Limb (tissue), 2 donors: ENCODE measurements around the gene TMEM108.

Experiments
- DNase-seq, 2 donors: peaks; one replicate each; pipeline ENCODE4 v3.0.0-alpha.2; 2016; ENCODE audit errors: extremely low spot score in 2 of 2

Gene TMEM108

DNA sequence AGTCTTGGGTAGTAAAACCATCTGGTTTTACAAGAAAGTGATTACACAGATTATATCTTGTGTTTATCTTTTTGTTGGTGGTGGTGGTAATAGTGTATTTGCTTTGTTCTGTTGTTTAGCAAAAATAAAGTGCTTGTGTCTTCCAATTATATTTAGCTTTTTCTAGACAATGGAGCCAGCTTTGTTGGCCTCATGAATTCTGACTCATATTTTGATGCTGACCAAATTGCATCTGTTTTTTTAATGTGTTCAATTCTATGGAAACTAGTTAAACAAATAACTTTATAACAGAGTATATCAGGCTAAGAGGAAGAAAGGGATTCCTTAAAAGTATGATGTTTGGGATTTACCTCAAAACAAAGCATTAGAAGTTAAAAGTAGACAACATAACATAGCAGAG lies 292.3 kb downstream of the TMEM108 start:
- no peak for DNase-seq

GRCh38 chr3:133354721-133355120 lies 316.5 kb downstream of the TMEM108 start:
- DNase-seq = no peak

DNA sequence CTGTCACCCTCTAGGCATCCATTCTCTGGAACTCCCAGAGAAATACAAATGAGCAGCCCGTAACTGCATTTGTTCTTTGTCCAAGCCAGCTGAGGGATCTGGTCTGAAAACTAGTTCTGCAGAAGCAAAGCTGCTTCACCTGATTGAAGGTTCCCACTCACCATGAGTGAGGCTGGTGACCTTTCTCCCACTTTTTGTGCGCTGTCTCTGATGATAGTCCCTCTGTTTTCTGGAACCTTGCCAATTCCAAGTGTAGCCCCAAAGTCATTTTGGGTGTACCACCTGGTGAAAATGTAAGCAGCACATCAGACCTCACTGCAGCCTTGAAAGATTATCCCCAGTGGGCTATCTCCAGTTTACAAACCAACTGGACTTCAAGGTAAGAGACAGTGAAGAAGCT lies 322.3 kb downstream of the TMEM108 start:
- DNase-seq = no peak

DNA sequence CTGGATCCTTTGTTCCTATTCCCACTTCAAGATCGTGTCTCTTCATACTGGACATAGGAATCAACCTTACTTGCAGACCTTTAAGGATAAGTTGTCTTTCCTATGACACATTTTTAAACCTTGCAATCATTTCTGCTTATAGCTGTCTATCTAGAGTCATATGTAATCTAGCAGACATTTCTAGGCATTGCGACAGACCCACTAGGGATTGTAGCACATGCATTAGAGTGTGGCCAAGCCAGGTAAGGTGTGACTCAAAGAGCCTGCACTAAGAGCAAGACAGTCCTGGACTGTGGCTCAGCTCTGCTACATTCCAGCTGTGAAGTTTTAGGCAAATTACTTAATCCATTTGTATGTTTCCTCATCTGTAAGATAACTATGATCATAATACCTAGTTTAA lies 322.8 kb downstream of the TMEM108 start:
- no peak for DNase-seq

GRCh38 chr3:133361435-133361834 lies 323.2 kb downstream of the TMEM108 start:
- DNase-seq = no peak

GRCh38 chr3:133362539-133362938 lies 324.3 kb downstream of the TMEM108 start:
- no peak for DNase-seq

DNA sequence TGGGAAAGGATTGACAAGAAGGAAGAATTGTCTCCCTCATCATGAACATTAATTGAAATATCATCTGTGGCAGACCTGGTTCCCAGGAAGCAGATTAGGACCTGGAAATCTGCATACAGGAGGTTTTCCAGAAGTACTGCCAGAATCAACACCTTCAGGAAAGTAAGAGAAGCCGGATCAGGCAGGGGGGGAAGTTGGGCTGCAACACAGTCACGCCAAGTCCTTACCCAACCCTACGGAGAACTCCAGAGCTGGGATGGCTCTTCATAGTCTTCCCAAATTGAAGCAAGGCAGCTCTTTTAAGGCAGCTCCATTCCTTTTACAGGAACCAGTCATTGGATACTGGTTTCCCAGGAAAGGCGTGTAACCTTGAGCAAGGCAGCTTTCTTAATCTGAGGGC lies 326.5 kb downstream of the TMEM108 start:
- no peak for DNase-seq

DNA sequence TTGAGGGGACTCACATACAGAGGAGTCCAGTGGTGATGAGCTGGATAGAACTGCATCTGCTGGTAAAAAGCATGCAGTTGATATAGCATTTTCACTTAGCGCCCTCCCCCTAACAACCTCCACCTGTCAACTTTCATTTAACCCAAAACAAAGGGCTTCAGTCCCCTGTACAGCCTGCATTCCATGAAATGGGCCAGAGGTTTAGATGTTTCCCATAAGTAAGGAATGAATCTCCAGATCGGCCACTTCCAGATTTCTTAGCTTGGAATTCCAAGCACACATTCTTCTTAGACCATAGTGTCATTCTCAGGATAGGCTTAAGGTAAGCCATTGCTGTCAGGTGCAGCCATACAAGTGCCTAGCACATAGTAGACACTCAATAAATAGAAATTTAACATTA lies 328.7 kb downstream of the TMEM108 start:
- no peak for DNase-seq

DNA sequence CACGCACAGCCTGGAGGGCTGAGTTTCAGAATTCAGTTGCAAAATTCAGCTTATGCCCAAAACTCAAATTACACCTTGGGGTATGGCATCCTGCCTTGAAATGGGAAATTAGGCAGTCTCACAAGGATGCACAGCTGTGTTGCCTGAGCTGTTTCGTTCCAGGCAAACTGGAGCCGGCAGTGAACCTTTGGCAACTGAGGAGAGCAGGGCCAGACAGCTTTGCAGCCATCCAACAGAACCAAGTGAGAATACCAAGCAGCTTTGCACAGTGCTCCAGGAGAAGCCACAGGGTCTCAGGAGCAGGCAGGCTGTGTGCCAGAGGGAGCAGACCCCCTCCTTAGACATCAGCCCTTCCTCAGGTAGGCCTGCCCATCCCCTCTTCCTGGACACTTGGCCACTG lies 329.2 kb downstream of the TMEM108 start:
- no peak for DNase-seq

DNA sequence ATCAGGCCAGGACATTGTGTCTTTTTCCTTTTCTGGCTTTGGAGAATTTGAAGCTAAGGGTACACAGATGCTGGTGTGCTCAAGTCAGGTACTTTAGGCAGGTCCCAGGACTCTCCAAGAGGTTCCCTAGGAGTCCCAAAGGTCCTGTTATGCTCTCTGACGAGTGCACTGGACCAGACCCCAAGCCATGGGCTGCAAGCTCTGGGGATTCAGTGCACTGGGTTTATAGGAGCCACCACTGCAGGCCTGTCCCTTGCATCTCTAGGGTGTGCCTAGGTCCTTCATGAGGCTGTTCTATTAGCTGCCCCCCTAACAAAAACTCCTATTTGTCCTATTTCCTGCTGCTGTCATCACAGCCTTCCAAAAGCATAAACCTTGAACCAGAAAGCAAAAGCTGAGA lies 329.8 kb downstream of the TMEM108 start:
- no peak for DNase-seq

- no peak for DNase-seq
Observed at GRCh38 chr3:133368371-133369067, 330.3 kb downstream of the TMEM108 start.

DNA sequence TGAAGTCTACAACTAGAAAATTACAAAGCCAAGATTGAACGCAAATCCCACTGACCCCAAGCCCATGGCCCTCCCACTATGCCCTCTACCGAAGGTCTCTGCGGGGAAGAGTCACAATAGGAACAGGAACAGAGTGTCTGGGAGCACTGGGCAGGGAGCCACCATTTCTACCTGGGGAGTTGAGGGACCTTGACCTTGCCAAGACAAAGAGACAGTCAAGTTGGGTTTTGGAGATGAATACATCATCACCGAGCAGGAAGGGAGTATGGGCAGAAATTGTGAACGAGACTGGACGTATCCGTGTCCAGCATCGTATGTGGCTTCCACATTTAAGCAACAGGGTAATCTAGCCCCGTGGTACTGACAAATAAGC lies 330.9 kb downstream of the TMEM108 start:
- DNase-seq = no peak

DNA sequence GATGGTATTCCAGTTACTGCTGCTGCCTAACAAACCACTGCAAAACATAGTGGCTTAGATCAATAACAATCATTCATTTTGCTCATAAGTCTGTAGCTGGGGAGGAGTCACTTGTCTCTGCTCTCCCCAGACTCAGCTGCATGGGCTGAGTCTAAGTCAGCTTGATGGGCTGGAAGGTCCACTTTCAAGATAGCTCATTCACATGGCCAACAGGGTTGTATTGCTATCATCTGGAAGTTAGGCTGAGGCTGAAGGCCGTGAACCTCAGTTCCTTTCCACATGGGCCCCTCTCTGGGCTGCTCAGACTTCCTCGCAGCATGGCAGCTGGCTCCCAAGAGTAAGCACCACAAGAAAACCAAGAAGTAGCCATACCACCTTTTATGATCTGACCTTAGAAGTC lies 333.0 kb downstream of the TMEM108 start:
- DNase-seq = no peak

DNA sequence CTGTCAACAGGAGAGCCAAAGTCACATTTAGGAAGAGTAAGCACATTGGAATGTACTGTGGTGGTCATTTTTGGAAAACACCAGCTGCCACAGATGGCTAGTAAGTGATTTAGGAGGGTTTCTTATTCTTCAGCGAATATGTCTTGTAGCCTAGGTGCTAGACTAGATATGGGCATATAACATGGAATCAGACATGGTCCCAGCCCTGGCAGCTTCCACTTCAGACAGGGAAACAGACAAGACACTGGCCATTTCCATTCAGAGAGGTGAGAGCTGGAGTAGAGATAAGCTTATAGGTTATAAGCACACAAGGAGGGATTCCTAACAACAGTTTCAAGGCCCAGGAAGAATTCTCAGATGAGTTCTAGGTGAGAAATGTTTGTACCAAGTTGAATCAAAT lies 333.5 kb downstream of the TMEM108 start:
- DNase-seq = no peak

DNA sequence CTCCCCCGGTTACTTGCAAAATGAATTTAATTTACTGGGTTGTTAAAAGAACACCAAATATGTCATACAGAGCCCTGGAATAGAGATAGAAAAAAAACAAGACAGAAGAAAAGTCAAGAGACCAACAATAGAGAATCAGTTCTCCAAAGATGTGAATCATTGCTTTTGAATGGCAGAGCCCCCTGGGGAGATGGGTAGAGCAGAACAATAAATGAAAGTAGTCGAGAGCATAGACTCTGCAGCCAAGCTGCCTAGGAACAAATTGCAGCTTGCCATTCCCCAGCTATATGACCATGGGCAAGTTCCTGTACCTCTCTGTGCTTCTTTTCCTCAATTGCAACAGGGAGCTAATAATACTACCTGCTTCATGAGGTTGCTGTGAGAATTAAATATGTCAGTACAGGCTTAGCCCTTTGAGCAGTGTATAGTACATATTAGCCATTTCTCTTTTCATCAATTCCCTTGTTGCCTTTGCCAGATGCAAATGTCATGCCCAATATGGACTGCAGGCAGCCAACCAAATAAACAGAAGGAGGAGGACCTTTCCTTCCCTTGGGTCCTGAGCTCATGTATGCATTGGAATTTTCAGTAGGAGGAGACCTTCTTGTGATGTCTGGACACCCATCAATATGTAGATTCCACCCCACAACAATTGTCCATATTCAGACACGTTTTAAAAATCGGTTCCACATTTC lies 336.7 kb downstream of the TMEM108 start:
- no peak for DNase-seq

DNA sequence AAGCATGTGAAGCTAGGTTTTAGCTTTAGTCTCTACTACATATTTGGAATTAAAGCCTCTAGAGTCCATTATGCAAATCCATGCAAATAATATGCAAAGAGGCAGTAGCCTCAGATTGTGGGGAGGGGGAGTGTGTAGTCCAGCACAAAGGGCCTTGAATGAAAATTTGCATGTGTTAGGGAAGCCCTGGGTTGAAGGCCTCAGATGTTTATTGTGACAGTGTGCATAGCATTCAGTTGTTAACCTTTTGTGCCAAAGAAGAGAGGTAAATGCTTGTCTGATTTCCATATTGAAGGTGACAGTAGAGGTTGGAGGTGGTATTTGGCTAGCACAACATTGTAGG lies 337.2 kb downstream of the TMEM108 start:
- no peak for DNase-seq

GRCh38 chr3:133376810-133377209 lies 338.6 kb downstream of the TMEM108 start:
- DNase-seq = no peak

- DNase-seq = peak in 1 of 2 donors; percentile 46
Observed at GRCh38 chr3:133377396-133377795, 339.2 kb downstream of the TMEM108 start.

- no peak for DNase-seq
Observed at GRCh38 chr3:133379926-133380325, 341.7 kb downstream of the TMEM108 start.

DNA sequence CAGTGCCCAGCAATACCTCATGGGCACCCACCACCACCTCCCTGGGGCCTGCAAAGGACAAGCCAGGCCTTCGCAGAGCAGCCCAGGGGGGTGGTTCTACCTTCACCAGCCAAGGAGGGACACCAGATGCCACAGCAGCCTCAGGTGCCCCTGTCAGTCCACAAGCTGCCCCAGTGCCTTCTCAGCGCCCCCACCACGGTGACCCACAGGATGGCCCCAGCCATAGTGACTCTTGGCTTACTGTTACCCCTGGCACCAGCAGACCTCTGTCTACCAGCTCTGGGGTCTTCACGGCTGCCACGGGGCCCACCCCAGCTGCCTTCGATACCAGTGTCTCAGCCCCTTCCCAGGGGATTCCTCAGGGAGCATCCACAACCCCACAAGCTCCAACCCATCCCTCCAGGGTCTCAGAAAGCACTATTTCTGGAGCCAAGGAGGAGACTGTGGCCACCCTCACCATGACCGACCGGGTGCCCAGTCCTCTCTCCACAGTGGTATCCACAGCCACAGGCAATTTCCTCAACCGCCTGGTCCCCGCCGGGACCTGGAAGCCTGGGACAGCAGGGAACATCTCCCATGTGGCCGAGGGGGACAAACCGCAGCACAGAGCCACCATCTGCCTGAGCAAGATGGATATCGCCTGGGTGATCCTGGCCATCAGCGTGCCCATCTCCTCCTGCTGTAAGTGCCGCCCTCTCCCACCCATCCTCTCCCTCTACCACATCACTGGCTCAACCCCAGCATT lies 342.5 kb downstream of the TMEM108 start:
- no peak for DNase-seq

GRCh38 chr3:133381346-133382109 lies 343.3 kb downstream of the TMEM108 start:
- no peak for DNase-seq

DNA sequence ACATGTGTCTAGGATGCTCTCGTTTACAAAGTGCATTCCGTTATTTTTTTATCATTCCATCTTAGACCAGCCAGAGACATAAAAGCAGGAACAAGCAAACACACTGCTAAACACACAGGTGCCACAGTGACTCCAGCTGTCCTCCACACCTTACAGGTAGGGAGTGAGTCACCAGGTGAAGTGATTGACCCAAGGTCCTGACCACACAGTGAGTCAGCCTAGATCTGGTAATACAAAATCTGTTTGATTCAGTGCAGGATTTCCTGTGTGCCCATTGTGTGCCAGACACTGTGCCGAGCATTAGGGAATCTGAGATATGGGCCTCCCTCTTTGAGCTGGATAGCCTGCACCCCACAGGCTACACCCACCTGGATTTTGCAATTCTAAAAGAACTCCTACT lies 345.0 kb downstream of the TMEM108 start:
- no peak for DNase-seq
